SK-N-SH (cell line): ENCODE results near the gene WDR48.

Source experiments
- EP300 ChIP-seq, 2 experiments: IDR thresholded peaks; 2 replicates each; pipeline versions ENCODE4 v1.4.0 to v1.6.1; 2012; ENCODE audit warnings: borderline replicate concordance in 1 of 2, low read depth in 1 of 2, low read length in 1 of 2
- EZH2phosphoT487 ChIP-seq: fragments of 200-600 bp; sonication (generic); IDR thresholded peaks from 2 replicates; pipeline ENCODE4 v1.6.1; 2017; ENCODE audit warnings: low read depth, mixed run types, mild to moderate bottlenecking, antibody characterized with exemption, moderate library complexity, borderline replicate concordance
- FOXJ3 ChIP-seq: sonication (generic); formaldehyde crosslinking; IDR thresholded peaks from 2 replicates; pipeline ENCODE4 v1.5.1; 2020; ENCODE audit warnings: mild to moderate bottlenecking, missing genetic modification reagents
- TAF1 ChIP-seq: IDR thresholded peaks from 2 replicates; pipeline ENCODE4 v1.6.1; 2012; ENCODE audit warnings: low read depth, mild to moderate bottlenecking, low read length, moderate library complexity, borderline replicate concordance
- TCF12 ChIP-seq: IDR thresholded peaks from 2 replicates; pipeline ENCODE4 v1.4.0; 2012
- TF ChIP-seq, protein P1 (sequence below): fragments of 200-600 bp; sonication (generic); IDR thresholded peaks from 2 replicates; pipeline ENCODE4 v1.6.1; 2017; ENCODE audit warnings: antibody characterized with exemption, mild to moderate bottlenecking, moderate library complexity
- TF ChIP-seq, protein P2 (sequence below): IDR thresholded peaks from 2 replicates; pipeline ENCODE4 v1.6.1; 2012; ENCODE audit warnings: mild to moderate bottlenecking, low read depth, low read length, moderate library complexity

DNA sequence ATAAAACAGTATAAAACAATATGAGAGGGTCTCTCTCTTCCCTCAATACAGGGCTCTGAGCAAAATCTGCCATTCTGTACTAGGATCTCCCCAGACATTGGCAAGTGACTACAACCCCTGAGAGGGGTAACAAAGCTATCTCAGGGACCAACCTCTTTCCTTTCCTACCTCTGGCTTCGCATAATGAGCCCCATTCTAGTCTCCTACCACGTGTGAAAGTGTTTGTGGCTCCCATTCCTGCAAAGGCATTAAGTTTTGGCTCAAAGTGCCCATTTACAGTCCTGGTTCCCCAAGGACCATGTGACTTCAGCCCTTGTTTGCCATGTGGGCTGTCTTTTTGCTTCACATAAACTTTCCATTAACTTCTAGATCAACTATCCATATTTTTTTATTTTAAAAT is 46.5 kb upstream of the WDR48 start:
- TF ChIP-seq FOXJ3 (CRISPR knock-in tag) = no peak
- TF ChIP-seq EP300 (IDR thresholded peaks at IDR 0.05; ENCODE audit: borderline replicate concordance in 1 of 2, low read depth in 1 of 2, low read length in 1 of 2) = no peak
- TF ChIP-seq EZH2phosphoT487 = no peak
- TF ChIP-seq, protein P1, sequence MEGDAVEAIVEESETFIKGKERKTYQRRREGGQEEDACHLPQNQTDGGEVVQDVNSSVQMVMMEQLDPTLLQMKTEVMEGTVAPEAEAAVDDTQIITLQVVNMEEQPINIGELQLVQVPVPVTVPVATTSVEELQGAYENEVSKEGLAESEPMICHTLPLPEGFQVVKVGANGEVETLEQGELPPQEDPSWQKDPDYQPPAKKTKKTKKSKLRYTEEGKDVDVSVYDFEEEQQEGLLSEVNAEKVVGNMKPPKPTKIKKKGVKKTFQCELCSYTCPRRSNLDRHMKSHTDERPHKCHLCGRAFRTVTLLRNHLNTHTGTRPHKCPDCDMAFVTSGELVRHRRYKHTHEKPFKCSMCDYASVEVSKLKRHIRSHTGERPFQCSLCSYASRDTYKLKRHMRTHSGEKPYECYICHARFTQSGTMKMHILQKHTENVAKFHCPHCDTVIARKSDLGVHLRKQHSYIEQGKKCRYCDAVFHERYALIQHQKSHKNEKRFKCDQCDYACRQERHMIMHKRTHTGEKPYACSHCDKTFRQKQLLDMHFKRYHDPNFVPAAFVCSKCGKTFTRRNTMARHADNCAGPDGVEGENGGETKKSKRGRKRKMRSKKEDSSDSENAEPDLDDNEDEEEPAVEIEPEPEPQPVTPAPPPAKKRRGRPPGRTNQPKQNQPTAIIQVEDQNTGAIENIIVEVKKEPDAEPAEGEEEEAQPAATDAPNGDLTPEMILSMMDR = no peak
- TF ChIP-seq TAF1 = no peak
- TF ChIP-seq, protein P2, sequence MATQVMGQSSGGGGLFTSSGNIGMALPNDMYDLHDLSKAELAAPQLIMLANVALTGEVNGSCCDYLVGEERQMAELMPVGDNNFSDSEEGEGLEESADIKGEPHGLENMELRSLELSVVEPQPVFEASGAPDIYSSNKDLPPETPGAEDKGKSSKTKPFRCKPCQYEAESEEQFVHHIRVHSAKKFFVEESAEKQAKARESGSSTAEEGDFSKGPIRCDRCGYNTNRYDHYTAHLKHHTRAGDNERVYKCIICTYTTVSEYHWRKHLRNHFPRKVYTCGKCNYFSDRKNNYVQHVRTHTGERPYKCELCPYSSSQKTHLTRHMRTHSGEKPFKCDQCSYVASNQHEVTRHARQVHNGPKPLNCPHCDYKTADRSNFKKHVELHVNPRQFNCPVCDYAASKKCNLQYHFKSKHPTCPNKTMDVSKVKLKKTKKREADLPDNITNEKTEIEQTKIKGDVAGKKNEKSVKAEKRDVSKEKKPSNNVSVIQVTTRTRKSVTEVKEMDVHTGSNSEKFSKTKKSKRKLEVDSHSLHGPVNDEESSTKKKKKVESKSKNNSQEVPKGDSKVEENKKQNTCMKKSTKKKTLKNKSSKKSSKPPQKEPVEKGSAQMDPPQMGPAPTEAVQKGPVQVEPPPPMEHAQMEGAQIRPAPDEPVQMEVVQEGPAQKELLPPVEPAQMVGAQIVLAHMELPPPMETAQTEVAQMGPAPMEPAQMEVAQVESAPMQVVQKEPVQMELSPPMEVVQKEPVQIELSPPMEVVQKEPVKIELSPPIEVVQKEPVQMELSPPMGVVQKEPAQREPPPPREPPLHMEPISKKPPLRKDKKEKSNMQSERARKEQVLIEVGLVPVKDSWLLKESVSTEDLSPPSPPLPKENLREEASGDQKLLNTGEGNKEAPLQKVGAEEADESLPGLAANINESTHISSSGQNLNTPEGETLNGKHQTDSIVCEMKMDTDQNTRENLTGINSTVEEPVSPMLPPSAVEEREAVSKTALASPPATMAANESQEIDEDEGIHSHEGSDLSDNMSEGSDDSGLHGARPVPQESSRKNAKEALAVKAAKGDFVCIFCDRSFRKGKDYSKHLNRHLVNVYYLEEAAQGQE = no peak
- no peak for TF ChIP-seq TCF12
